HepG2 (cell line): Measurements from ENCODE around the gene GPR137. TPM values are rescaled to one million over a fixed set of nuclear protein-coding genes. Genes with fewer than 3 reads are reported as not detected.
A peak's percentile ranks its signal among the peaks of the same experiment; 100 is the strongest.

Experiments
- ARID5B ChIP-seq: IDR thresholded peaks from 2 replicates; pipeline ENCODE4 v1.4.0; 2020; ENCODE audit warnings: mild to moderate bottlenecking, missing genetic modification reagents
- ARNT ChIP-seq: fragments of 450-650 bp; IDR thresholded peaks from 2 replicates; pipeline ENCODE4 v1.6.1; 2017
- CSRNP2 ChIP-seq: sonication (generic); formaldehyde crosslinking; conservative IDR thresholded peaks from 2 replicates; pipeline ENCODE4 v1.8.0; 2022; ENCODE audit warnings: low read depth, missing genetic modification reagents
- EHMT2 ChIP-seq: fragments of 200-600 bp; sonication (generic); IDR thresholded peaks from 2 replicates; pipeline ENCODE4 v1.7.0; 2017; ENCODE audit warnings: antibody characterized with exemption, low read depth, low read length, borderline replicate concordance
- PBX3 ChIP-seq: sonication (generic); formaldehyde crosslinking; IDR thresholded peaks from 2 replicates; pipeline ENCODE4 v1.8.1; 2023; ENCODE audit warnings: missing genetic modification reagents, inconsistent platforms, borderline replicate concordance
- TARDBP ChIP-seq: sonication (generic); formaldehyde crosslinking; IDR thresholded peaks from 2 replicates; pipeline ENCODE4 v1.8.0; 2022; ENCODE audit warnings: mild to moderate bottlenecking, missing genetic modification reagents
- TFAP4 ChIP-seq: sonication (generic); IDR thresholded peaks from 2 replicates; pipeline ENCODE4 v1.6.1; 2016; ENCODE audit warnings: low read depth, borderline replicate concordance
- WIZ ChIP-seq: sonication (generic); formaldehyde crosslinking; IDR thresholded peaks from 2 replicates; pipeline ENCODE4 v1.5.1; 2020; ENCODE audit warnings: mild to moderate bottlenecking, missing genetic modification reagents
- ZHX2 ChIP-seq, 2 experiments: sonication (generic) in 1 of 2; formaldehyde crosslinking in 1 of 2; IDR thresholded peaks; 2 replicates each; pipeline versions ENCODE4 v1.6.1 to v1.9.0; 2014 to 2022; ENCODE audit warnings: antibody characterized with exemption in 1 of 2, borderline replicate concordance in 1 of 2, inconsistent platforms in 1 of 2, low read depth in 1 of 2, missing genetic modification reagents in 1 of 2
- ZNF138 ChIP-seq: sonication (generic); formaldehyde crosslinking; IDR thresholded peaks from 2 replicates; pipeline ENCODE4 v1.5.0; 2020; ENCODE audit warnings: mild to moderate bottlenecking, low read depth, missing genetic modification reagents
- ZNF510 ChIP-seq: sonication (generic); formaldehyde crosslinking; IDR thresholded peaks from 2 replicates; pipeline ENCODE4 v1.4.0; 2020; ENCODE audit warnings: low read depth, mild to moderate bottlenecking, missing genetic modification reagents
- ZNF546 ChIP-seq: sonication (generic); formaldehyde crosslinking; conservative IDR thresholded peaks from 2 replicates; pipeline ENCODE4 v1.8.1; 2023; ENCODE audit warnings: mild to moderate bottlenecking, missing genetic modification reagents
- ZNF605 ChIP-seq: sonication (generic); formaldehyde crosslinking; IDR thresholded peaks from 2 replicates; pipeline ENCODE4 v1.8.0; 2022; ENCODE audit warnings: mild to moderate bottlenecking, missing genetic modification reagents
- polyA plus RNA-seq, 8 experiments: library from polyadenylated mRNA; depleted of rRNA in 3 of 8; stranded (reverse) in 7 of 8; unstranded in 1 of 8; fragments of >200 nt; fragmentation: Illumina TruSeq in 4 of 8; extraction: Trizol in 4 of 8; gene quantifications; 2 replicates each; pipeline versions ENCODE4 v1.2.1 to v1.2.3, GENCODE V29; 2011 to 2016; ENCODE audit warnings: low read depth in 4 of 8, missing spikeins in 1 of 8, mixed read lengths in 1 of 8; ENCODE audit not compliant: insufficient read depth in 1 of 8
- total RNA-seq, 5 experiments: library from RNA; depleted of rRNA; stranded (reverse); fragments of >200 nt; fragmentation: Illumina TruSeq; extraction: Trizol; gene quantifications; 2 replicates each; pipeline ENCODE4 v1.2.3, GENCODE V29; 2016; ENCODE audit warnings: low read depth in 1 of 5

The GPR137 gene
- total and polyA plus RNA-seq, 2 of the 13 experiments (the other 11 are each of a cell fraction or from before 2014, with no cell fraction given), result 8.5 to 13.2 TPM

- TF ChIP-seq ZHX2 (IDR thresholded peaks at IDR 0.05; ENCODE audit: low read depth) (no peak), ZHX2 (CRISPR knock-in tag; IDR thresholded peaks at IDR 0.05; ENCODE audit: borderline replicate concordance) (no peak), WIZ (CRISPR knock-in tag) (no peak), TFAP4 (peak; percentile 50; the same call in 1 of the 2 replicates), ZNF138 (CRISPR knock-in tag) (no peak), PBX3 (CRISPR knock-in tag) (no peak), TARDBP (CRISPR knock-in tag) (peak; percentile 28; the same call in 1 of the 2 replicates), CSRNP2 (no peak), ARNT (no peak), ZNF546 (CRISPR knock-in tag) (peak; percentile 45; the same call in 1 of the 2 replicates), ZNF605 (CRISPR knock-in tag) (peak; percentile 58; the same call in 1 of the 2 replicates), ZNF510 (CRISPR knock-in tag) (no peak), ARID5B (CRISPR knock-in tag) (0 out of 2 replicates have a peak, but pooled peaks have one; percentile 33), EHMT2 (no peak)
Observed at GRCh38 chr11:64305691-64306562, 20.3 kb downstream of the GPR137 start (continued).
